ENCODE results near the gene GPN2.
A peak's percentile ranks its signal among the peaks of the same experiment; 100 is the strongest.

DNA sequence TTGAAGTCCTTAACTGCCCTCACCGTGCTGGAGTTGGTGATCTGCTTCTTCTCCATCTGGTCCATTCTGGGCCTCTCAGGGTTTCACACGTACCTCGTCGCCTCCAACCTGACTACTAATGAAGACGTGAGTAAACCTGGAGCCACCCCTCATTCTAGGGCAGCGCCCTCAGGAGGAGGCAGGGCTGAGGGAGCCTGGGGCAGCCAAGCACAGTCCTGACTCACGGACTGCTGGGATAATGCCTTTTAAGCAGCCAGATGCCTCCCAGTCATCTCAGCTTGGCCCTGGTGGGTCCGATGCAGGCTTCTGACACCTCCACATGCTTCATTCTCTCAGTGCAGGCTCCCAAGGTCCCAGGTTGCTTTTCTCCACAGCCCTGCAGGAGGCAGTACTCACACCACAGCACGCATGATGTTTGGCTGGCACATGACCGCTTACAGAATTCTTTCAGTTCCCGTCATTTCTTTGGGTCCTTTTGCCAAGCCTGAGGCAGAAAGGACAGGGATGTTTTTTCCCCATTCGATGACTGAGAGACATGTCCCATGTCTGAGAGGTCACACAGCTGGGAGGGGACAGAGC, 38.9 kb downstream of the GPN2 start:
- TF ChIP-seq, protein P1, sequence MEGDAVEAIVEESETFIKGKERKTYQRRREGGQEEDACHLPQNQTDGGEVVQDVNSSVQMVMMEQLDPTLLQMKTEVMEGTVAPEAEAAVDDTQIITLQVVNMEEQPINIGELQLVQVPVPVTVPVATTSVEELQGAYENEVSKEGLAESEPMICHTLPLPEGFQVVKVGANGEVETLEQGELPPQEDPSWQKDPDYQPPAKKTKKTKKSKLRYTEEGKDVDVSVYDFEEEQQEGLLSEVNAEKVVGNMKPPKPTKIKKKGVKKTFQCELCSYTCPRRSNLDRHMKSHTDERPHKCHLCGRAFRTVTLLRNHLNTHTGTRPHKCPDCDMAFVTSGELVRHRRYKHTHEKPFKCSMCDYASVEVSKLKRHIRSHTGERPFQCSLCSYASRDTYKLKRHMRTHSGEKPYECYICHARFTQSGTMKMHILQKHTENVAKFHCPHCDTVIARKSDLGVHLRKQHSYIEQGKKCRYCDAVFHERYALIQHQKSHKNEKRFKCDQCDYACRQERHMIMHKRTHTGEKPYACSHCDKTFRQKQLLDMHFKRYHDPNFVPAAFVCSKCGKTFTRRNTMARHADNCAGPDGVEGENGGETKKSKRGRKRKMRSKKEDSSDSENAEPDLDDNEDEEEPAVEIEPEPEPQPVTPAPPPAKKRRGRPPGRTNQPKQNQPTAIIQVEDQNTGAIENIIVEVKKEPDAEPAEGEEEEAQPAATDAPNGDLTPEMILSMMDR (IDR thresholded peaks at IDR 0.05; ENCODE audit: low read length): peak; percentile 10; the same call in 1 of the 2 replicates
- TF ChIP-seq EZH2 (optimal IDR thresholded peaks at IDR 0.05; ENCODE audit: low read depth, low read length) (no peak), EZH2phosphoT487 (IDR thresholded peaks at IDR 0.05; ENCODE audit: low read length) (no peak)
